GM23338 (cell line): ENCODE results near the gene EYS. TPM values are rescaled to one million over a fixed set of nuclear protein-coding genes. Genes with fewer than 3 reads are reported as not detected.

Source experiments
- ATAC-seq: fragments of 200-7000 bp; cut with Tn5 transposase; 3 replicates; pipeline ENCODE4 v1.9.1; 2020
- DNase-seq: peaks from one replicate; pipeline ENCODE4 v3.0.0-alpha.2; 2015; ENCODE audit warnings: low spot score
- H2AFZ ChIP-seq: fragments of 200-600 bp; sonication (generic); 2 replicates; pipeline ENCODE4 v1.8.0; 2016; ENCODE audit warnings: antibody characterized with exemption, mild to moderate bottlenecking, moderate library complexity
- H3F3A ChIP-seq: fragments of 200-600 bp; sonication (generic); replicated peaks from 2 replicates; pipeline ENCODE4 v1.8.0; 2017; ENCODE audit warnings: antibody characterized with exemption, mixed run types, low read depth
- H3K27ac ChIP-seq: fragments of 200-600 bp; sonication (generic); 2 replicates; pipeline ENCODE4 v1.6.1; 2016; ENCODE audit warnings: low read depth
- H3K27me3 ChIP-seq: fragments of 200-600 bp; sonication (generic); 2 replicates; pipeline ENCODE4 v1.8.0; 2016; ENCODE audit warnings: mild to moderate bottlenecking, mixed run types, moderate library complexity; ENCODE audit not compliant: insufficient read depth
- H3K36me3 ChIP-seq: fragments of 200-600 bp; sonication (generic); 2 replicates; pipeline ENCODE4 v1.8.0; 2016; ENCODE audit warnings: mild to moderate bottlenecking; ENCODE audit not compliant: insufficient read depth
- H3K4me1 ChIP-seq: fragments of 200-600 bp; sonication (generic); 2 replicates; pipeline ENCODE4 v1.8.0; 2016; ENCODE audit warnings: mild to moderate bottlenecking, moderate library complexity; ENCODE audit not compliant: insufficient read depth
- H3K4me2 ChIP-seq: fragments of 200-600 bp; sonication (generic); 2 replicates; pipeline ENCODE4 v1.7.1; 2017; ENCODE audit warnings: mixed run types
- H3K4me3 ChIP-seq: fragments of 200-600 bp; sonication (generic); 2 replicates; pipeline ENCODE4 v1.6.1; 2016; ENCODE audit warnings: mixed run types
- H3K79me2 ChIP-seq: fragments of 200-600 bp; sonication (generic); replicated peaks from 2 replicates; pipeline ENCODE4 v1.8.0; 2017; ENCODE audit warnings: mild to moderate bottlenecking; ENCODE audit not compliant: insufficient read depth
- H3K9me2 ChIP-seq: fragments of 200-600 bp; sonication (generic); 2 replicates; pipeline ENCODE4 v1.8.0; 2017; ENCODE audit not compliant: insufficient read depth
- H4K20me1 ChIP-seq: fragments of 200-600 bp; sonication (generic); replicated peaks from 2 replicates; pipeline ENCODE4 v1.8.0; 2017; ENCODE audit warnings: mild to moderate bottlenecking; ENCODE audit not compliant: insufficient read depth
- H3K27ac Mint-ChIP-seq: 2 replicates; pipeline ENCODE4 v1.8.0; 2020; ENCODE audit warnings: inconsistent platforms, mild to moderate bottlenecking, moderate library complexity, mixed read lengths
- H3K27me3 Mint-ChIP-seq: 3 replicates; pipeline ENCODE4 v1.8.0; 2022; ENCODE audit warnings: low read depth, mild to moderate bottlenecking, moderate library complexity, mixed read lengths, inconsistent platforms; ENCODE audit not compliant: insufficient read depth, poor library complexity
- H3K36me3 Mint-ChIP-seq: 3 replicates; pipeline ENCODE4 v1.8.0; 2021; ENCODE audit warnings: low read depth, mild to moderate bottlenecking, inconsistent platforms, moderate library complexity, mixed read lengths
- H3K4me1 Mint-ChIP-seq: 3 replicates; pipeline ENCODE4 v1.8.0; 2020; ENCODE audit warnings: mild to moderate bottlenecking, inconsistent platforms, mixed read lengths
- H3K4me3 Mint-ChIP-seq: 3 replicates; pipeline ENCODE4 v1.8.0; 2021; ENCODE audit warnings: moderate library complexity, mild to moderate bottlenecking, inconsistent platforms, mixed read lengths
- H3K9me3 Mint-ChIP-seq: 3 replicates; pipeline ENCODE4 v1.8.0; 2020; ENCODE audit warnings: moderate library complexity, mild to moderate bottlenecking, inconsistent platforms, mixed read lengths
- CREB1 ChIP-seq: fragments of 250-450 bp; sonication (Bioruptor Pico); IDR thresholded peaks from 2 replicates; pipeline ENCODE4 v1.5.0; 2020; ENCODE audit warnings: low read depth, mild to moderate bottlenecking, moderate library complexity
- EZH2 ChIP-seq: fragments of 200-600 bp; sonication (generic); IDR thresholded peaks from one replicate; pipeline ENCODE4 v1.8.0; 2017; ENCODE audit warnings: antibody characterized with exemption, mild to moderate bottlenecking, low read depth; ENCODE audit not compliant: unreplicated experiment
- EZH2phosphoT487 ChIP-seq: fragments of 200-600 bp; sonication (generic); IDR thresholded peaks from one replicate; pipeline ENCODE4 v1.8.1; 2018; ENCODE audit warnings: antibody characterized with exemption; ENCODE audit not compliant: unreplicated experiment
- NANOG ChIP-seq: IDR thresholded peaks from 2 replicates; pipeline ENCODE4 v1.6.1; 2016; ENCODE audit warnings: antibody characterized with exemption, borderline replicate concordance
- POLR2AphosphoS5 ChIP-seq: IDR thresholded peaks from 2 replicates; pipeline ENCODE4 v1.6.1; 2016; ENCODE audit warnings: antibody characterized with exemption, low read depth
- STAT1 ChIP-seq: IDR thresholded peaks from one replicate; pipeline ENCODE4 v1.6.1; 2016; ENCODE audit warnings: antibody characterized with exemption; ENCODE audit not compliant: unreplicated experiment
- ZNF114 ChIP-seq: fragments of 250-450 bp; sonication (Bioruptor Pico); IDR thresholded peaks from 2 replicates; pipeline ENCODE4 v1.5.0; 2020; ENCODE audit warnings: mild to moderate bottlenecking, moderate library complexity
- ZNF331 ChIP-seq: fragments of 250-450 bp; sonication (Bioruptor Pico); IDR thresholded peaks from 2 replicates; pipeline ENCODE4 v1.5.0; 2020; ENCODE audit warnings: low read depth, mild to moderate bottlenecking, moderate library complexity
- polyA plus RNA-seq: library from polyadenylated mRNA; unstranded; fragments of >200 nt; fragmentation: Nextera tagmentation; extraction: Ambion mirVana; gene quantifications from 2 replicates; pipeline ENCODE4 v1.2.1, GENCODE V29; 2016
- total RNA-seq: library from RNA; depleted of rRNA; stranded (reverse); fragments of >200 nt; shearing (Covaris generic); gene quantifications from 2 replicates; pipeline ENCODE4 v1.2.3, GENCODE V29; 2014
- TF ChIP-seq, protein P1 (sequence below): IDR thresholded peaks from one replicate; pipeline ENCODE4 v1.6.1; 2018; ENCODE audit warnings: antibody characterized with exemption; ENCODE audit not compliant: unreplicated experiment
- TF ChIP-seq, protein P2 (sequence below), 2 experiments: fragments of 200-600 bp in 1 of 2; sonication (generic) in 1 of 2; conservative IDR thresholded peaks; 2 replicates each; pipeline versions ENCODE4 v1.5.1 to v1.6.1; 2016 to 2017; ENCODE audit warnings: antibody characterized with exemption in 2 of 2, low read depth in 2 of 2, mild to moderate bottlenecking in 2 of 2, moderate library complexity in 1 of 2
- TF ChIP-seq, protein P3 (sequence below): IDR thresholded peaks from 2 replicates; pipeline ENCODE4 v1.6.1; 2016; ENCODE audit warnings: antibody characterized with exemption

EYS gene
- total and polyA plus RNA-seq, 2 experiments from 2014 or later: 0.38 to 0.52 TPM

DNA sequence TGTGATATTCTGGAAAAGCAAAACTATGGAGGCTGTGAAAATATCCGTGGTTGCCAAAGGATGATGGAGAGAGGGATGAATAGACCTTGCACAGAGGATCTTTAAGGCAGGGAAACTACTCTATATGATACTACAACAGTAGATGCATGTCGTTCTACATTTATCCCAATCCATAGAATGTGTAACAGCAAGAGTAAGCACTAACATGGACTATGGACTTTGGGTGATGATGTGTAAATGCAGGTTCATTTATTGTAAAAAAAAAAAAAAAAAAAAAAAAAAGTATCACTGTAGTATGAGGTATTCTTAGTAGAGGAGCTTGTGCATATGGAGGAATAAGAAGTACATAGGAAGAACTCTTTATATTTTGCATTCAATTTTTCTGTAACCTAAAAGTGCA, 1563.9 kb downstream of the EYS start:
- no peaks in the 10 kb centered on the region for H3K4me1 ChIP-seq
- no peaks in the 10 kb centered on the region for H3K36me3 ChIP-seq
- H2AFZ ChIP-seq: no peak overlapping the region
- ATAC-seq: no peak
- no peaks in the 10 kb centered on the region for H4K20me1 ChIP-seq
- TF ChIP-seq, protein P1, sequence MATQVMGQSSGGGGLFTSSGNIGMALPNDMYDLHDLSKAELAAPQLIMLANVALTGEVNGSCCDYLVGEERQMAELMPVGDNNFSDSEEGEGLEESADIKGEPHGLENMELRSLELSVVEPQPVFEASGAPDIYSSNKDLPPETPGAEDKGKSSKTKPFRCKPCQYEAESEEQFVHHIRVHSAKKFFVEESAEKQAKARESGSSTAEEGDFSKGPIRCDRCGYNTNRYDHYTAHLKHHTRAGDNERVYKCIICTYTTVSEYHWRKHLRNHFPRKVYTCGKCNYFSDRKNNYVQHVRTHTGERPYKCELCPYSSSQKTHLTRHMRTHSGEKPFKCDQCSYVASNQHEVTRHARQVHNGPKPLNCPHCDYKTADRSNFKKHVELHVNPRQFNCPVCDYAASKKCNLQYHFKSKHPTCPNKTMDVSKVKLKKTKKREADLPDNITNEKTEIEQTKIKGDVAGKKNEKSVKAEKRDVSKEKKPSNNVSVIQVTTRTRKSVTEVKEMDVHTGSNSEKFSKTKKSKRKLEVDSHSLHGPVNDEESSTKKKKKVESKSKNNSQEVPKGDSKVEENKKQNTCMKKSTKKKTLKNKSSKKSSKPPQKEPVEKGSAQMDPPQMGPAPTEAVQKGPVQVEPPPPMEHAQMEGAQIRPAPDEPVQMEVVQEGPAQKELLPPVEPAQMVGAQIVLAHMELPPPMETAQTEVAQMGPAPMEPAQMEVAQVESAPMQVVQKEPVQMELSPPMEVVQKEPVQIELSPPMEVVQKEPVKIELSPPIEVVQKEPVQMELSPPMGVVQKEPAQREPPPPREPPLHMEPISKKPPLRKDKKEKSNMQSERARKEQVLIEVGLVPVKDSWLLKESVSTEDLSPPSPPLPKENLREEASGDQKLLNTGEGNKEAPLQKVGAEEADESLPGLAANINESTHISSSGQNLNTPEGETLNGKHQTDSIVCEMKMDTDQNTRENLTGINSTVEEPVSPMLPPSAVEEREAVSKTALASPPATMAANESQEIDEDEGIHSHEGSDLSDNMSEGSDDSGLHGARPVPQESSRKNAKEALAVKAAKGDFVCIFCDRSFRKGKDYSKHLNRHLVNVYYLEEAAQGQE: no peak
- TF ChIP-seq ZNF331 (CRISPR knock-in tag): no peak
- TF ChIP-seq, protein P2, sequence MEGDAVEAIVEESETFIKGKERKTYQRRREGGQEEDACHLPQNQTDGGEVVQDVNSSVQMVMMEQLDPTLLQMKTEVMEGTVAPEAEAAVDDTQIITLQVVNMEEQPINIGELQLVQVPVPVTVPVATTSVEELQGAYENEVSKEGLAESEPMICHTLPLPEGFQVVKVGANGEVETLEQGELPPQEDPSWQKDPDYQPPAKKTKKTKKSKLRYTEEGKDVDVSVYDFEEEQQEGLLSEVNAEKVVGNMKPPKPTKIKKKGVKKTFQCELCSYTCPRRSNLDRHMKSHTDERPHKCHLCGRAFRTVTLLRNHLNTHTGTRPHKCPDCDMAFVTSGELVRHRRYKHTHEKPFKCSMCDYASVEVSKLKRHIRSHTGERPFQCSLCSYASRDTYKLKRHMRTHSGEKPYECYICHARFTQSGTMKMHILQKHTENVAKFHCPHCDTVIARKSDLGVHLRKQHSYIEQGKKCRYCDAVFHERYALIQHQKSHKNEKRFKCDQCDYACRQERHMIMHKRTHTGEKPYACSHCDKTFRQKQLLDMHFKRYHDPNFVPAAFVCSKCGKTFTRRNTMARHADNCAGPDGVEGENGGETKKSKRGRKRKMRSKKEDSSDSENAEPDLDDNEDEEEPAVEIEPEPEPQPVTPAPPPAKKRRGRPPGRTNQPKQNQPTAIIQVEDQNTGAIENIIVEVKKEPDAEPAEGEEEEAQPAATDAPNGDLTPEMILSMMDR (conservative IDR thresholded peaks at IDR 0.05; ENCODE audit: low read depth in 2 of 2): no peak
- TF ChIP-seq CREB1: no peak
- TF ChIP-seq NANOG: no peak
- TF ChIP-seq ZNF114 (CRISPR knock-in tag): no peak
- no peak for TF ChIP-seq STAT1
- no peak for TF ChIP-seq EZH2
- TF ChIP-seq POLR2AphosphoS5: no peak
- no peak overlapping the region for H3K4me3 ChIP-seq
- Mint-ChIP-seq H3K27ac (no peak overlapping the region), H3K4me3 (no peak overlapping the region), H3K27me3 (no peaks in the 10 kb centered on the region), H3K4me1 (no peaks in the 10 kb centered on the region), H3K9me3 (no peaks in the 10 kb centered on the region; the same call in 2 of the 3 replicates), H3K36me3 (no peaks in the 10 kb centered on the region)
- DNase-seq: no peak
- no peaks in the 10 kb centered on the region for H3K27me3 ChIP-seq
- no peak overlapping the region for H3K4me2 ChIP-seq
- no peaks in the 10 kb centered on the region for H3F3A ChIP-seq
- H3K27ac ChIP-seq: no peak overlapping the region
- H3K79me2 ChIP-seq: no peaks in the 10 kb centered on the region
- H3K9me2 ChIP-seq: no peaks in the 10 kb centered on the region

DNA sequence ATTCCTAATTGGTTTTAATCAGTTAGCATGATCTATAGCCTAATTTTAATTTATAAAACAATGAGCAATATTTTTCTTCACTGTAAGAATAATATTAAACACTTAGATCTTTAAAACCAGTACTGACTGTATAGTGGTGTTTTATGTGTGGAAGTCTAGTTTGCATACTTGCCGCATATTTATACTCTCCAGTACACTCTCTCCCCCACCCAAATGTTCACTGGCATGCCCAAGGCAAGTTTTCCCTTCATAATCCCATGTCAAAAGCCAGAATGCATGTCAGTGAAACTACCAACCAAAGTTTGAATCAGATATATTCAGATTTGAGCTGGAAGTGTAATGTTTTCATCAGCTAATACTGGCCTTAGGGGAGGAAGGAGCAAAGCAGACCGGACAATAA, 1565.3 kb downstream of the EYS start:
- H3K4me3 ChIP-seq: no peak overlapping the region
- H3F3A ChIP-seq: no peaks in the 10 kb centered on the region
- H3K4me2 ChIP-seq: no peak overlapping the region
- H2AFZ ChIP-seq: no peak overlapping the region
- ATAC-seq (no peak), DNase-seq (no peak)
- no peaks in the 10 kb centered on the region for H4K20me1 ChIP-seq
- no peaks in the 10 kb centered on the region for H3K9me2 ChIP-seq
- no peak overlapping the region for H3K27ac Mint-ChIP-seq
- H3K4me1 Mint-ChIP-seq: no peaks in the 10 kb centered on the region
- H3K36me3 ChIP-seq: no peaks in the 10 kb centered on the region
- H3K27me3 ChIP-seq: no peaks in the 10 kb centered on the region
- H3K27ac ChIP-seq: no peak overlapping the region
- H3K4me1 ChIP-seq: no peaks in the 10 kb centered on the region
- no peaks in the 10 kb centered on the region for H3K36me3 Mint-ChIP-seq
- H3K27me3 Mint-ChIP-seq: no peaks in the 10 kb centered on the region
- H3K79me2 ChIP-seq: no peaks in the 10 kb centered on the region
- H3K4me3 Mint-ChIP-seq: no peak overlapping the region
- H3K9me3 Mint-ChIP-seq: no peaks in the 10 kb centered on the region; the same call in 2 of the 3 replicates
- TF ChIP-seq EZH2phosphoT487 (no peak), POLR2AphosphoS5 (no peak), STAT1 (no peak)
- TF ChIP-seq, protein P2 (conservative IDR thresholded peaks at IDR 0.05; ENCODE audit: low read depth in 2 of 2): no peak
- TF ChIP-seq, protein P3, sequence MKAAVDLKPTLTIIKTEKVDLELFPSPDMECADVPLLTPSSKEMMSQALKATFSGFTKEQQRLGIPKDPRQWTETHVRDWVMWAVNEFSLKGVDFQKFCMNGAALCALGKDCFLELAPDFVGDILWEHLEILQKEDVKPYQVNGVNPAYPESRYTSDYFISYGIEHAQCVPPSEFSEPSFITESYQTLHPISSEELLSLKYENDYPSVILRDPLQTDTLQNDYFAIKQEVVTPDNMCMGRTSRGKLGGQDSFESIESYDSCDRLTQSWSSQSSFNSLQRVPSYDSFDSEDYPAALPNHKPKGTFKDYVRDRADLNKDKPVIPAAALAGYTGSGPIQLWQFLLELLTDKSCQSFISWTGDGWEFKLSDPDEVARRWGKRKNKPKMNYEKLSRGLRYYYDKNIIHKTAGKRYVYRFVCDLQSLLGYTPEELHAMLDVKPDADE: no peak
